CD14-positive monocyte (primary cell): ENCODE measurements around the gene SPATA20. TPM values are rescaled to one million over a fixed set of nuclear protein-coding genes. Genes with fewer than 3 reads are reported as not detected.

Experiments
- DNase-seq, 3 donors: peaks; one replicate each; pipeline ENCODE4 v3.0.0-alpha.2; 2011 to 2022
- H2AFZ ChIP-seq: 2 replicates; pipeline ENCODE4 v1.6.0; 2012; ENCODE audit warnings: mild to moderate bottlenecking, low read depth, low read length, inconsistent platforms; ENCODE audit not compliant: insufficient read depth, poor library complexity, severe bottlenecking
- H3K27ac ChIP-seq, 2 donors: 1 replicate in 1 of 2; 2 replicates in 1 of 2; pipeline ENCODE4 v1.5.1; 2012 to 2013; ENCODE audit warnings: low read length in 2 of 2, control low read depth in 1 of 2, inconsistent platforms in 1 of 2, low read depth in 1 of 2, mild to moderate bottlenecking in 1 of 2
- H3K27me3 ChIP-seq, 2 donors: one replicate each; pipeline versions ENCODE4 v1.6.0 to v1.6.1; 2011 to 2013; ENCODE audit warnings: low read length in 2 of 2; ENCODE audit not compliant: control insufficient read depth in 2 of 2, insufficient read depth in 2 of 2
- H3K36me3 ChIP-seq, 2 donors: replicated peaks in 1 of 2; 1 replicate in 1 of 2; 2 replicates in 1 of 2; pipeline versions ENCODE4 v1.5.1 to v1.6.1; 2012 to 2013; ENCODE audit warnings: low read length in 2 of 2, control low read depth in 1 of 2, inconsistent platforms in 1 of 2, mild to moderate bottlenecking in 1 of 2; ENCODE audit not compliant: insufficient read depth in 2 of 2, control insufficient read depth in 1 of 2
- H3K4me1 ChIP-seq, 2 donors: 1 replicate in 1 of 2; 2 replicates in 1 of 2; pipeline versions ENCODE4 v1.5.1 to v1.6.1; 2012 to 2013; ENCODE audit warnings: low read length in 2 of 2, control low read depth in 1 of 2, inconsistent platforms in 1 of 2, mild to moderate bottlenecking in 1 of 2, moderate library complexity in 1 of 2; ENCODE audit not compliant: insufficient read depth in 2 of 2, control insufficient read depth in 1 of 2
- H3K4me2 ChIP-seq: replicated peaks from 2 replicates; pipeline ENCODE3; 2012; ENCODE audit warnings: low read length, moderate library complexity, mild to moderate bottlenecking; ENCODE audit not compliant: poor library complexity, severe bottlenecking; ENCODE audit errors: extremely low read depth
- H3K4me3 ChIP-seq, 3 experiments: fragments of 200-600 bp in 1 of 3; sonication (generic) in 1 of 3; replicated peaks in 1 of 3; 1 replicate in 2 of 3; 2 replicates in 1 of 3; pipeline ENCODE4 v1.5.1; 2011 to 2013; ENCODE audit warnings: low read length in 3 of 3, mild to moderate bottlenecking in 3 of 3, control low read depth in 2 of 3, low read depth in 2 of 3, inconsistent platforms in 1 of 3, moderate library complexity in 1 of 3
- H3K79me2 ChIP-seq: 2 replicates; pipeline ENCODE4 v1.6.0; 2012; ENCODE audit warnings: mild to moderate bottlenecking, control low read depth, inconsistent platforms, low read length, moderate library complexity; ENCODE audit not compliant: insufficient read depth
- H3K9ac ChIP-seq: 2 replicates; pipeline ENCODE4 v1.6.0; 2017; ENCODE audit warnings: low read length, mild to moderate bottlenecking; ENCODE audit not compliant: insufficient read depth, poor library complexity, severe bottlenecking
- H3K9me3 ChIP-seq, 2 donors: replicated peaks in 1 of 2; 1 replicate in 1 of 2; 2 replicates in 1 of 2; pipeline versions ENCODE4 v1.5.1 to v1.6.1; 2012 to 2013; ENCODE audit warnings: low read length in 2 of 2, control low read depth in 1 of 2; ENCODE audit not compliant: control insufficient read depth in 1 of 2, insufficient read depth in 1 of 2
- H4K20me1 ChIP-seq: 2 replicates; pipeline ENCODE4 v1.6.0; 2012; ENCODE audit warnings: mild to moderate bottlenecking, low read length, control low read depth, moderate library complexity; ENCODE audit not compliant: insufficient read depth
- H3K27ac Mint-ChIP-seq, 7 donors: one replicate each; pipeline ENCODE4 v1.8.0; 2020; ENCODE audit warnings: mild to moderate bottlenecking in 7 of 7, mixed read lengths in 7 of 7, moderate library complexity in 6 of 7, inconsistent platforms in 2 of 7
- H3K27me3 Mint-ChIP-seq, 3 donors: one replicate each; pipeline ENCODE4 v1.8.0; 2021 to 2022; ENCODE audit warnings: low read depth in 3 of 3, mild to moderate bottlenecking in 3 of 3, mixed read lengths in 3 of 3, moderate library complexity in 3 of 3, inconsistent platforms in 1 of 3
- H3K36me3 Mint-ChIP-seq, 2 donors: one replicate each; pipeline ENCODE4 v1.8.0; 2020; ENCODE audit warnings: mixed read lengths in 2 of 2, inconsistent platforms in 1 of 2, mild to moderate bottlenecking in 1 of 2
- H3K4me1 Mint-ChIP-seq: one replicate; pipeline ENCODE4 v1.8.0; 2020; ENCODE audit warnings: mild to moderate bottlenecking, mixed read lengths
- H3K4me3 Mint-ChIP-seq, 2 donors: one replicate each; pipeline ENCODE4 v1.8.0; 2020; ENCODE audit warnings: mild to moderate bottlenecking in 2 of 2, mixed read lengths in 2 of 2, moderate library complexity in 1 of 2
- H3K9me3 Mint-ChIP-seq, 7 donors: one replicate each; pipeline ENCODE4 v1.8.0; 2020 to 2022; ENCODE audit warnings: mixed read lengths in 7 of 7, mild to moderate bottlenecking in 6 of 7, moderate library complexity in 6 of 7, inconsistent platforms in 2 of 7
- WGBS: methylation state at CpG from one replicate; pipeline ENCODE4 v1.1.5; 2013; ENCODE audit warnings: missing lambda C conversion rate; ENCODE audit not compliant: insufficient coverage; 5-methylcytosine and 5-hydroxymethylcytosine counted together
- intact Hi-C, 2 donors: fragments of 100-400 bp; cut with micrococcal nuclease; formaldehyde crosslinking; loops; one replicate each; pipeline versions ENCODE4 v1.15.0 to v1.15.1; 2023
- polyA plus RNA-seq, 3 donors: library from polyadenylated mRNA; depleted of rRNA in 1 of 3; unstranded in 2 of 3; stranded (reverse) in 1 of 3; fragments of 300-500 nt in 2 of 3; fragments of >200 nt in 1 of 3; fragmentation: Illumina TruSeq in 2 of 3; gene quantifications; 1 replicate in 2 of 3; 2 replicates in 1 of 3; pipeline ENCODE4 v1.2.3, GENCODE V29; 2012 to 2021
- TF ChIP-seq, protein P1 (sequence below): fragments of 200-600 bp; IDR thresholded peaks from one replicate; pipeline ENCODE4 v1.8.0; 2022; ENCODE audit warnings: antibody characterized with exemption, mild to moderate bottlenecking

SPATA20 gene
- polyA plus RNA-seq, 3 donors = 9.3 to 37.8 (median 12.2) TPM

DNA sequence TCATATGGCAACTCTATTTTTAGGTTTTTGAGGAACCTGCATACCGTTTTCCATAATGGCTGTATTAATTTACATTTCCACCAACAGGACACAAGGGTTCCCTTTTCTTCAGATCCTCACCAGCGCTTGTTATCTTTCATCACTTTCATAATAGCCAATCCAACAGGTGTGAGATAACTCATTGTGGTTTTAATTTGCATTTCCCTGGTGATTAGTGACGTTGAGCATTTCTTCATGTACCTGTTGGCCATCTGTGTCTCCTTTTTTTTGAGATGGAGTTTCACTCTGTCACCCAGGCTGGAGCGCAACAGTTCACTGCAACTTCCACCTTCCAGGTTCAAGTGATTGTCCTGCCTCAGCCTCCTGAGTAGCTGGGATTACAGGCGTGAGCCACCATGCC lies 51.5 kb downstream of the SPATA20 start:
- Mint-ChIP-seq H3K4me1 (peaks cover 11% of the 10 kb centered on the region), H3K27me3 (peaks cover 10 to 21% (median 16%) of the 10 kb centered on the region in 3 donors), H3K27ac (no peak overlapping the region), H3K9me3 (no peaks in the 10 kb centered on the region), H3K4me3 (no peak overlapping the region), H3K36me3 (no peaks in the 10 kb centered on the region)
- Histone ChIP-seq H3K36me3 (no peaks in the 10 kb centered on the region), H4K20me1 (no peaks in the 10 kb centered on the region), H2AFZ (no peak overlapping the region), H3K79me2 (no peaks in the 10 kb centered on the region), H3K9ac (no peak overlapping the region), H3K4me1 (peaks cover 11 to 14% of the 10 kb centered on the region in 2 donors), H3K9me3 (no peaks in the 10 kb centered on the region), H3K27ac (no peak overlapping the region), H3K4me2 (no peak overlapping the region), H3K27me3 (no peaks in the 10 kb centered on the region), H3K4me3 (no peak overlapping the region)
- intact Hi-C loops = no loop called here
- no peak for DNase-seq
- 88% methylated on average over 1 of the region's 5 CpGs for WGBS
- TF ChIP-seq, protein P1, sequence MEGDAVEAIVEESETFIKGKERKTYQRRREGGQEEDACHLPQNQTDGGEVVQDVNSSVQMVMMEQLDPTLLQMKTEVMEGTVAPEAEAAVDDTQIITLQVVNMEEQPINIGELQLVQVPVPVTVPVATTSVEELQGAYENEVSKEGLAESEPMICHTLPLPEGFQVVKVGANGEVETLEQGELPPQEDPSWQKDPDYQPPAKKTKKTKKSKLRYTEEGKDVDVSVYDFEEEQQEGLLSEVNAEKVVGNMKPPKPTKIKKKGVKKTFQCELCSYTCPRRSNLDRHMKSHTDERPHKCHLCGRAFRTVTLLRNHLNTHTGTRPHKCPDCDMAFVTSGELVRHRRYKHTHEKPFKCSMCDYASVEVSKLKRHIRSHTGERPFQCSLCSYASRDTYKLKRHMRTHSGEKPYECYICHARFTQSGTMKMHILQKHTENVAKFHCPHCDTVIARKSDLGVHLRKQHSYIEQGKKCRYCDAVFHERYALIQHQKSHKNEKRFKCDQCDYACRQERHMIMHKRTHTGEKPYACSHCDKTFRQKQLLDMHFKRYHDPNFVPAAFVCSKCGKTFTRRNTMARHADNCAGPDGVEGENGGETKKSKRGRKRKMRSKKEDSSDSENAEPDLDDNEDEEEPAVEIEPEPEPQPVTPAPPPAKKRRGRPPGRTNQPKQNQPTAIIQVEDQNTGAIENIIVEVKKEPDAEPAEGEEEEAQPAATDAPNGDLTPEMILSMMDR = no peak

- no peak overlapping the region for H3K27ac Mint-ChIP-seq
- no peaks in the 10 kb centered on the region for H3K79me2 ChIP-seq
- 94% methylated on average over 13 of the region's 15 CpGs for WGBS
- peaks cover 4 to 6% of the 10 kb centered on the region in 2 donors for H3K4me1 ChIP-seq
- H3K4me3 ChIP-seq = no peak overlapping the region
- H3K4me2 ChIP-seq = no peak overlapping the region
- no peak for DNase-seq
- no peaks in the 10 kb centered on the region for H4K20me1 ChIP-seq
- H3K9me3 Mint-ChIP-seq = no peaks in the 10 kb centered on the region
- H3K36me3 Mint-ChIP-seq = no peaks in the 10 kb centered on the region
- H3K36me3 ChIP-seq = no peaks in the 10 kb centered on the region
- H3K27me3 Mint-ChIP-seq = peaks cover 19 to 27% (median 26%) of the 10 kb centered on the region in 3 donors
- H3K9ac ChIP-seq = no peak overlapping the region
- H3K27ac ChIP-seq = no peak overlapping the region
- H3K4me1 Mint-ChIP-seq = peaks cover 9% of the 10 kb centered on the region
- no peak overlapping the region for H2AFZ ChIP-seq
- H3K4me3 Mint-ChIP-seq = no peak overlapping the region
- intact Hi-C loops = no loop called here
- H3K9me3 ChIP-seq = no peaks in the 10 kb centered on the region
- TF ChIP-seq, protein P1 = no peak
- H3K27me3 ChIP-seq = peaks cover 0 to 9% of the 10 kb centered on the region in 2 donors
Observed at GRCh38 chr17:50599606-50600005, 52.6 kb downstream of the SPATA20 start.
